HCT116 (cell line): ENCODE data around the gene BNIP1. TPM values are rescaled to one million over a fixed set of nuclear protein-coding genes. Genes with fewer than 3 reads are reported as not detected.

Experiments used
- ATAC-seq: fragments of 200-7000 bp; cut with Tn5 transposase; 2 replicates; pipeline ENCODE4 v1.9.1; 2020; ENCODE audit warnings: mild to moderate bottlenecking, moderate library complexity
- BruUV-seq: library from RNA; stranded (reverse); fragments of 400-500 nt; replicated peaks from 2 replicates; lab custom pipeline; 2021; lab: Mats Ljungman, UMichigan
- CTCF ChIA-PET: fragments of 300-600 bp; sonication (Branson Sonifier 250); formaldehyde crosslinking; loops from one replicate; lab custom pipeline; 2021; ENCODE audit warnings: antibody characterized with exemption; lab: Charles Lee
- POLR2A ChIA-PET: fragments of 300-600, 350-600 bp; sonication (Branson Sonifier 250); formaldehyde crosslinking; loops from one replicate; lab custom pipeline; 2021; ENCODE audit warnings: antibody characterized with exemption; lab: Charles Lee
- RAD21 ChIA-PET, 2 experiments: fragments of 300-600 bp; sonication (Branson Sonifier 250); formaldehyde crosslinking; loops; one replicate each; lab custom pipeline; 2023; ENCODE audit warnings: low total read pairs in 2 of 2; ENCODE audit not compliant: uncharacterized antibody in 2 of 2, unreplicated experiment in 2 of 2, low non-redundant PET in 1 of 2; lab: Charles Lee
- DNase-seq: peaks from one replicate; pipeline ENCODE4 v3.0.0-alpha.2; 2010; ENCODE audit warnings: low read depth, low spot score
- H2AFZ ChIP-seq: fragments of 200-600 bp; shearing (Covaris generic), sonication (generic); 2 replicates; pipeline ENCODE4 v1.6.1; 2017; ENCODE audit warnings: low read depth, mixed run types, mixed read lengths, antibody characterized with exemption, low read length; ENCODE audit not compliant: poor library complexity, severe bottlenecking
- H3K27ac ChIP-seq: 2 replicates; pipeline ENCODE4 v1.5.1; 2012; ENCODE audit warnings: low read depth, low read length
- H3K27me3 ChIP-seq: fragments of 200-600 bp; sonication (generic); 2 replicates; pipeline ENCODE4 v1.6.1; 2016; ENCODE audit warnings: mixed run types, low read length, mixed read lengths; ENCODE audit not compliant: insufficient read depth
- H3K36me3 ChIP-seq, 2 experiments: fragments of 200-500 bp in 1 of 2; fragments of 200-600 bp in 1 of 2; sonication (Bioruptor generic) in 1 of 2; sonication (generic) in 1 of 2; 2 replicates each; pipeline versions ENCODE4 v1.5.1 to v1.6.1; 2014 to 2016; ENCODE audit warnings: low read length in 2 of 2, inconsistent platforms in 1 of 2, mixed read lengths in 1 of 2, mixed run types in 1 of 2; ENCODE audit not compliant: insufficient read depth in 2 of 2, control insufficient read depth in 1 of 2
- H3K4me1 ChIP-seq, 2 experiments: fragments of 200-600 bp in 1 of 2; sonication (generic) in 1 of 2; 2 replicates each; pipeline versions ENCODE4 v1.5.1 to v1.6.1; 2012 to 2017; ENCODE audit warnings: low read length in 2 of 2, inconsistent platforms in 1 of 2, mild to moderate bottlenecking in 1 of 2, mixed read lengths in 1 of 2, mixed run types in 1 of 2, moderate library complexity in 1 of 2; ENCODE audit not compliant: insufficient read depth in 2 of 2, control insufficient read depth in 1 of 2
- H3K4me2 ChIP-seq: fragments of 200-600 bp; sonication (generic); 2 replicates; pipeline ENCODE4 v1.6.1; 2017; ENCODE audit warnings: mixed run types, low read length, mixed read lengths
- H3K4me3 ChIP-seq, 2 experiments: fragments of 200-600 bp in 1 of 2; sonication (generic) in 1 of 2; replicated peaks in 1 of 2; 2 replicates each; pipeline ENCODE4 v1.5.1; 2011 to 2016; ENCODE audit warnings: low read length in 2 of 2, control low read depth in 1 of 2, low read depth in 1 of 2, mild to moderate bottlenecking in 1 of 2, mixed read lengths in 1 of 2, mixed run types in 1 of 2
- H3K79me2 ChIP-seq: fragments of 200-600 bp; sonication (generic); 2 replicates; pipeline ENCODE4 v1.6.1; 2017; ENCODE audit warnings: mild to moderate bottlenecking, mixed run types, low read length, moderate library complexity, mixed read lengths; ENCODE audit not compliant: insufficient read depth
- H3K9ac ChIP-seq: fragments of 200-600 bp; sonication (generic); 2 replicates; pipeline ENCODE4 v1.6.1; 2016; ENCODE audit warnings: low read length, mixed read lengths
- H3K9me2 ChIP-seq: fragments of 200-600 bp; sonication (generic), shearing (Covaris generic); 2 replicates; pipeline ENCODE4 v1.6.1; 2017; ENCODE audit warnings: mixed run types, mild to moderate bottlenecking, moderate library complexity; ENCODE audit not compliant: insufficient read depth
- H3K9me3 ChIP-seq, 2 experiments: fragments of 200-500 bp in 1 of 2; fragments of 200-600 bp in 1 of 2; sonication (Bioruptor generic) in 1 of 2; sonication (generic) in 1 of 2; 2 replicates each; pipeline ENCODE4 v1.6.1; 2014 to 2017; ENCODE audit warnings: low read length in 2 of 2, mixed read lengths in 2 of 2, inconsistent platforms in 1 of 2, low read depth in 1 of 2, mild to moderate bottlenecking in 1 of 2, mixed run types in 1 of 2, moderate library complexity in 1 of 2; ENCODE audit not compliant: control insufficient read depth in 1 of 2, insufficient read depth in 1 of 2
- H4K20me1 ChIP-seq: fragments of 200-600 bp; sonication (generic), shearing (Covaris generic); 2 replicates; pipeline ENCODE4 v1.6.1; 2017; ENCODE audit warnings: mixed run types, mild to moderate bottlenecking, moderate library complexity; ENCODE audit not compliant: insufficient read depth
- ATF3 ChIP-seq: IDR thresholded peaks from 2 replicates; pipeline ENCODE4 v1.6.1; 2012
- CBX3 ChIP-seq: IDR thresholded peaks from 2 replicates; pipeline ENCODE4 v1.6.1; 2012; ENCODE audit warnings: low read depth
- EGR1 ChIP-seq: IDR thresholded peaks from 2 replicates; pipeline ENCODE4 v1.6.1; 2012; ENCODE audit warnings: low read depth
- EZH2 ChIP-seq: fragments of 200-600 bp; sonication (generic); IDR thresholded peaks from 2 replicates; pipeline ENCODE4 v1.6.1; 2017; ENCODE audit warnings: antibody characterized with exemption, mixed run types
- RAD21 ChIP-seq: IDR thresholded peaks from 2 replicates; pipeline ENCODE4 v1.6.1; 2012; ENCODE audit warnings: low read depth, mild to moderate bottlenecking
- SRF ChIP-seq: IDR thresholded peaks from 2 replicates; pipeline ENCODE4 v1.6.1; 2012; ENCODE audit warnings: low read depth
- TCF7L2 ChIP-seq: IDR thresholded peaks from 2 replicates; pipeline ENCODE4 v1.7.0; 2011; ENCODE audit warnings: borderline replicate concordance, inconsistent platforms; ENCODE audit not compliant: insufficient read depth, insufficient read length; ENCODE audit errors: extremely low read depth
- ZNF274 ChIP-seq: fragments of 200-500 bp; sonication (Bioruptor generic); IDR thresholded peaks from 2 replicates; pipeline ENCODE4 v1.6.1; 2014; ENCODE audit warnings: mild to moderate bottlenecking, low read depth, low read length, inconsistent platforms
- intact Hi-C: fragments of 100-400 bp; cut with micrococcal nuclease; formaldehyde crosslinking; loops from 2 replicates; pipeline ENCODE4 v1.10.0; 2022
- total RNA-seq: library from RNA; stranded (reverse); gene quantifications from one replicate; pipeline ENCODE4 v1.2.1, GENCODE V29; 2021; ENCODE audit not compliant: unreplicated experiment
- TF ChIP-seq, protein P1 (sequence below): IDR thresholded peaks from 2 replicates; pipeline ENCODE4 v1.6.1; 2012; ENCODE audit warnings: low read depth

Gene BNIP1
- total RNA-seq, 1 experiment from 2014 or later = 18.6 TPM

GRCh38 chr5:173191015-173191414, 46.7 kb downstream of the BNIP1 start:
- Histone ChIP-seq H3K27me3 (no peaks in the 10 kb centered on the region), H2AFZ (no peak overlapping the region), H3K4me2 (no peak overlapping the region), H3K9me2 (no peaks in the 10 kb centered on the region), H3K27ac (no peak overlapping the region), H3K79me2 (no peaks in the 10 kb centered on the region), H3K36me3 (no peaks in the 10 kb centered on the region), H3K4me3 (no peak overlapping the region), H4K20me1 (no peaks in the 10 kb centered on the region), H3K4me1 (no peaks in the 10 kb centered on the region), H3K9ac (no peak overlapping the region), H3K9me3 (no peaks in the 10 kb centered on the region)
- RAD21 ChIA-PET = no interaction called here
- DNase-seq = no peak
- ATAC-seq = no peak
- CTCF ChIA-PET = no interaction called here
- TF ChIP-seq ZNF274 (no peak), EGR1 (no peak), TCF7L2 (no peak), EZH2 (no peak), SRF (no peak), CBX3 (no peak), RAD21 (no peak), ATF3 (no peak)
- TF ChIP-seq, protein P1, sequence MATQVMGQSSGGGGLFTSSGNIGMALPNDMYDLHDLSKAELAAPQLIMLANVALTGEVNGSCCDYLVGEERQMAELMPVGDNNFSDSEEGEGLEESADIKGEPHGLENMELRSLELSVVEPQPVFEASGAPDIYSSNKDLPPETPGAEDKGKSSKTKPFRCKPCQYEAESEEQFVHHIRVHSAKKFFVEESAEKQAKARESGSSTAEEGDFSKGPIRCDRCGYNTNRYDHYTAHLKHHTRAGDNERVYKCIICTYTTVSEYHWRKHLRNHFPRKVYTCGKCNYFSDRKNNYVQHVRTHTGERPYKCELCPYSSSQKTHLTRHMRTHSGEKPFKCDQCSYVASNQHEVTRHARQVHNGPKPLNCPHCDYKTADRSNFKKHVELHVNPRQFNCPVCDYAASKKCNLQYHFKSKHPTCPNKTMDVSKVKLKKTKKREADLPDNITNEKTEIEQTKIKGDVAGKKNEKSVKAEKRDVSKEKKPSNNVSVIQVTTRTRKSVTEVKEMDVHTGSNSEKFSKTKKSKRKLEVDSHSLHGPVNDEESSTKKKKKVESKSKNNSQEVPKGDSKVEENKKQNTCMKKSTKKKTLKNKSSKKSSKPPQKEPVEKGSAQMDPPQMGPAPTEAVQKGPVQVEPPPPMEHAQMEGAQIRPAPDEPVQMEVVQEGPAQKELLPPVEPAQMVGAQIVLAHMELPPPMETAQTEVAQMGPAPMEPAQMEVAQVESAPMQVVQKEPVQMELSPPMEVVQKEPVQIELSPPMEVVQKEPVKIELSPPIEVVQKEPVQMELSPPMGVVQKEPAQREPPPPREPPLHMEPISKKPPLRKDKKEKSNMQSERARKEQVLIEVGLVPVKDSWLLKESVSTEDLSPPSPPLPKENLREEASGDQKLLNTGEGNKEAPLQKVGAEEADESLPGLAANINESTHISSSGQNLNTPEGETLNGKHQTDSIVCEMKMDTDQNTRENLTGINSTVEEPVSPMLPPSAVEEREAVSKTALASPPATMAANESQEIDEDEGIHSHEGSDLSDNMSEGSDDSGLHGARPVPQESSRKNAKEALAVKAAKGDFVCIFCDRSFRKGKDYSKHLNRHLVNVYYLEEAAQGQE = no peak
- POLR2A ChIA-PET = no interaction called here
- intact Hi-C loops = no loop called here
- BruUV-seq = no TSS peak
